H54 (cell line): ENCODE results near the gene HOXC6.

Source experiments
- DNase-seq: peaks from one replicate; pipeline ENCODE4 v3.0.0; 2011; ENCODE audit warnings: low spot score, mixed read lengths; ENCODE audit not compliant: insufficient read length
- FAIRE-seq: peaks from 3 replicates; lab custom pipeline; 2011; peaks lifted over from hg19 to GRCh38; lab: Jason Lieb, UNC
- POLR2A ChIP-seq: IDR thresholded peaks from 2 replicates; pipeline ENCODE4 v1.6.1; 2011; ENCODE audit warnings: low read depth, mild to moderate bottlenecking, low read length

Gene HOXC6

GRCh38 chr12:54047160-54047963 lies 19.1 kb downstream of the HOXC6 start:
- FAIRE-seq (no peak), DNase-seq (no peak)
- no peak for TF ChIP-seq POLR2A

- no peak for TF ChIP-seq POLR2A
- DNase-seq (no peak), FAIRE-seq (no peak)
Observed at GRCh38 chr12:54047964-54048303, 19.7 kb downstream of the HOXC6 start.

- no peak for TF ChIP-seq POLR2A
- no peak for FAIRE-seq
Observed at GRCh38 chr12:54048406-54049093, 20.3 kb downstream of the HOXC6 start.

GRCh38 chr12:54049108-54049507 lies 20.9 kb downstream of the HOXC6 start:
- no peak for DNase-seq
- no peak for TF ChIP-seq POLR2A
- no peak for FAIRE-seq

More at GRCh38 chr12:54048406-54049093, 20.3 kb downstream of the HOXC6 start:
- no peak for DNase-seq

- DNase-seq = no peak
- FAIRE-seq = no peak
- no peak for TF ChIP-seq POLR2A
Observed at GRCh38 chr12:54050482-54050810, 22.2 kb downstream of the HOXC6 start.

GRCh38 chr12:54051026-54051842 lies 23.0 kb downstream of the HOXC6 start:
- no peak for TF ChIP-seq POLR2A
- DNase-seq = no peak
- FAIRE-seq = no peak

- FAIRE-seq = no peak
- no peak for DNase-seq
- TF ChIP-seq POLR2A = no peak
Observed at GRCh38 chr12:54051874-54052437, 23.7 kb downstream of the HOXC6 start.

GRCh38 chr12:54052438-54053002 lies 24.3 kb downstream of the HOXC6 start:
- DNase-seq = no peak
- no peak for TF ChIP-seq POLR2A

GRCh38 chr12:54053003-54053750 lies 24.9 kb downstream of the HOXC6 start:
- TF ChIP-seq POLR2A = no peak; the same call in 1 of the 2 replicates
- FAIRE-seq (no peak), DNase-seq (no peak)

More at GRCh38 chr12:54052438-54053002, 24.3 kb downstream of the HOXC6 start:
- no peak for FAIRE-seq

GRCh38 chr12:54053751-54054741 lies 25.8 kb downstream of the HOXC6 start, which contains the start of gene HOXC4:
Gene HOXC4, plus strand, starts transcription at chr12:54053835. Its CDS starts 88 bp downstream, at chr12:54053923.
- TF ChIP-seq POLR2A = no peak
- FAIRE-seq = no peak
- peak; percentile 63 for DNase-seq

GRCh38 chr12:54054742-54055194 lies 26.5 kb downstream of the HOXC6 start:
- no peak for FAIRE-seq
- no peak for TF ChIP-seq POLR2A

More at GRCh38 chr12:54054742-54055194, 26.5 kb downstream of the HOXC6 start:
- DNase-seq = no peak
